Right lobe of liver (tissue), 6 donors: ENCODE results near the gene C6orf89. TPM values are rescaled to one million over a fixed set of nuclear protein-coding genes. Genes with fewer than 3 reads are reported as not detected.

Source experiments
- ATAC-seq, 4 donors: fragments of 200-7000 bp; cut with Tn5 transposase; one replicate each; pipeline ENCODE4 v1.9.1; 2020; ENCODE audit warnings: mild to moderate bottlenecking in 4 of 4, moderate library complexity in 4 of 4
- DNase-seq, 3 donors: peaks; one replicate each; pipeline ENCODE4 v3.0.0-alpha.2; 2020
- H3K27ac ChIP-seq, 3 donors: fragments of 200-600 bp; one replicate each; pipeline ENCODE4 v1.8.0; 2022
- H3K27me3 ChIP-seq, 2 donors: fragments of 200-600 bp; one replicate each; pipeline ENCODE4 v1.8.0; 2022
- H3K36me3 ChIP-seq, 4 donors: fragments of 200-600 bp; sonication (generic) in 1 of 4; one replicate each; pipeline versions ENCODE4 v1.5.1 to v1.8.0; 2017 to 2022; ENCODE audit warnings: control low read depth in 1 of 4
- H3K4me1 ChIP-seq, 4 donors: fragments of 200-600 bp; sonication (generic) in 1 of 4; one replicate each; pipeline versions ENCODE4 v1.5.1 to v1.8.0; 2017 to 2022; ENCODE audit warnings: control low read depth in 1 of 4
- H3K4me3 ChIP-seq, 3 donors: fragments of 200-600 bp; one replicate each; pipeline ENCODE4 v1.8.0; 2022
- H3K9me3 ChIP-seq, 4 donors: fragments of 200-600 bp; sonication (generic) in 1 of 4; one replicate each; pipeline versions ENCODE4 v1.5.1 to v1.8.0; 2017 to 2022; ENCODE audit warnings: control low read depth in 1 of 4
- CTCF ChIP-seq, 4 donors: fragments of 200-600 bp in 3 of 4; fragments of 450-650 bp in 1 of 4; IDR thresholded peaks; one replicate each; pipeline versions ENCODE4 v1.5.1 to v1.8.0; 2016 to 2022; ENCODE audit warnings: antibody characterized with exemption in 4 of 4, mild to moderate bottlenecking in 2 of 4
- POLR2A ChIP-seq: fragments of 450-650 bp; IDR thresholded peaks from one replicate; pipeline ENCODE4 v1.6.1; 2017; ENCODE audit warnings: antibody characterized with exemption, mild to moderate bottlenecking
- WGBS: methylation state at CpG from one replicate; pipeline ENCODE4 v1.1.6; 2018; ENCODE audit warnings: low coverage, low lambda C conversion rate; ENCODE audit not compliant: insufficient coverage; ENCODE audit errors: missing lambda C conversion rate; 5-methylcytosine and 5-hydroxymethylcytosine counted together
- intact Hi-C, 2 donors: fragments of 100-400 bp; cut with DNase I; formaldehyde crosslinking; loops; one replicate each; pipeline versions ENCODE4 v1.11.2 to v1.14.1; 2022
- total RNA-seq, 6 experiments: library from RNA; depleted of rRNA in 2 of 6; stranded (reverse); fragments of >200 nt in 2 of 6; fragmentation: NEBNext Ultra II Directional in 3 of 6; extraction: Animal tissue kit (Norgen Biotek cat#: 25700) in 3 of 6; gene quantifications; one replicate each; pipeline versions ENCODE4 v1.1.0 to v1.2.4, GENCODE V29; 2016 to 2023
- donor health status: DM: no; HTN: yes; CAD: no.
- donor health status: DM: no; HTN: no; CAD: no.
- donor health status: DM: no; HTN: no; CAD: no.
- donor health status: DM: no; HTN: yes; CAD: no.
- donor health status: DM: no; HTN: yes; CAD: no.

Gene C6orf89
- total RNA-seq, 6 experiments from 2014 or later = 29.0 to 37.0 (median 32.1) TPM

- no peaks in the 10 kb centered on the region for H3K4me1 ChIP-seq
- intact Hi-C loops = loop anchor here (10.0 kb wide), 1 partner anchor 81 kb away; no protein-coding TSS in a partner anchor
- no peaks in the 10 kb centered on the region for H3K27me3 ChIP-seq
- DNase-seq (no peak), ATAC-seq (no peak)
- 98% methylated on average over 7 of the region's 8 CpGs for WGBS
- TF ChIP-seq POLR2A = no peak
- TF ChIP-seq CTCF (IDR thresholded peaks at IDR 0.05) = no peak
- H3K9me3 ChIP-seq = no peaks in the 10 kb centered on the region
- peaks cover 0 to 7% (median 2%) of the 10 kb centered on the region in 4 donors for H3K36me3 ChIP-seq
- H3K4me3 ChIP-seq = no peak overlapping the region
- no peak overlapping the region for H3K27ac ChIP-seq
These were observed 8.5 kb downstream of the C6orf89 start for GRCh38 chr6:36893976-36894932.

- Histone ChIP-seq H3K27me3 (no peaks in the 10 kb centered on the region), H3K4me3 (no peak overlapping the region), H3K27ac (no peak overlapping the region), H3K36me3 (peaks cover 4 to 24% (median 14%) of the 10 kb centered on the region in 4 donors), H3K9me3 (no peaks in the 10 kb centered on the region), H3K4me1 (no peaks in the 10 kb centered on the region)
- ATAC-seq = peak in 3 of 4 donors; percentile 39 to 71 (median 48)
- TF ChIP-seq POLR2A (no peak), CTCF (IDR thresholded peaks at IDR 0.05) (peak in 3 of 4 donors; percentile 5 to 37 (median 30))
- intact Hi-C loops = loop anchor here (10.0 kb wide), 1 partner anchor 77 kb away; no protein-coding TSS in a partner anchor
- no peak for DNase-seq
- WGBS = 77% methylated on average over 6 of the region's 6 CpGs
These were observed 11.9 kb downstream of the C6orf89 start for GRCh38 chr6:36897609-36898008.

- WGBS = 90% methylated on average over 4 of the region's 4 CpGs
- peaks cover 0 to 28% (median 0%) of the 10 kb centered on the region in 4 donors for H3K4me1 ChIP-seq
- DNase-seq = no peak
- H3K4me3 ChIP-seq = no peak overlapping the region
- no peak overlapping the region for H3K27ac ChIP-seq
- no peaks in the 10 kb centered on the region for H3K27me3 ChIP-seq
- no peaks in the 10 kb centered on the region for H3K9me3 ChIP-seq
- intact Hi-C loops = no loop called here
- TF ChIP-seq POLR2A = no peak
- no peak for TF ChIP-seq CTCF (IDR thresholded peaks at IDR 0.05)
- ATAC-seq = no peak
- H3K36me3 ChIP-seq = peaks cover 4 to 22% (median 15%) of the 10 kb centered on the region in 4 donors
These were observed 18.4 kb downstream of the C6orf89 start for GRCh38 chr6:36904114-36904513.

- no peak for DNase-seq
- Histone ChIP-seq H3K9me3 (no peaks in the 10 kb centered on the region), H3K4me1 (peaks cover 0 to 28% (median 0%) of the 10 kb centered on the region in 4 donors), H3K27me3 (no peaks in the 10 kb centered on the region), H3K4me3 (no peak overlapping the region), H3K27ac (no peak overlapping the region), H3K36me3 (peaks cover 4 to 22% (median 14%) of the 10 kb centered on the region in 4 donors)
- TF ChIP-seq CTCF (IDR thresholded peaks at IDR 0.05) (no peak), POLR2A (no peak)
- intact Hi-C loops = no loop called here
- 100% methylated on average over 3 of the region's 5 CpGs for WGBS
- no peak for ATAC-seq
These were observed 19.2 kb downstream of the C6orf89 start for GRCh38 chr6:36904851-36905393.
